H1 (cell line): ENCODE results near the gene ARG2. TPM values are rescaled to one million over a fixed set of nuclear protein-coding genes. Genes with fewer than 3 reads are reported as not detected.

ENCODE experiments used
- CHD7 ChIP-seq: fragments of 300-600 bp; sonication (generic); IDR thresholded peaks from 2 replicates; pipeline ENCODE4 v1.7.1; 2012; ENCODE audit warnings: low read length, moderate library complexity, mild to moderate bottlenecking, inconsistent platforms; ENCODE audit not compliant: insufficient replicate concordance
- JUN ChIP-seq: IDR thresholded peaks from 2 replicates; pipeline ENCODE4 v1.6.1; 2011; ENCODE audit warnings: low read depth, mild to moderate bottlenecking, improper control_type of control experiment, low read length
- MAFK ChIP-seq: IDR thresholded peaks from 2 replicates; pipeline ENCODE4 v1.6.1; 2012; ENCODE audit warnings: low read depth, mild to moderate bottlenecking, improper control_type of control experiment, low read length
- SIX5 ChIP-seq: IDR thresholded peaks from 2 replicates; pipeline ENCODE4 v1.6.1; 2011; ENCODE audit warnings: mild to moderate bottlenecking, low read depth, low read length
- SP1 ChIP-seq: IDR thresholded peaks from 2 replicates; pipeline ENCODE4 v1.6.1; 2011; ENCODE audit warnings: low read depth, low read length
- polyA plus RNA-seq, 7 experiments: library from polyadenylated mRNA; depleted of rRNA in 3 of 7; stranded (reverse) in 5 of 7; unstranded in 2 of 7; fragments of >200 nt in 5 of 7; fragments of 200-250 nt in 2 of 7; gene quantifications; 1 replicate in 5 of 7; 2 replicates in 1 of 7; 4 replicates in 1 of 7; pipeline versions ENCODE4 v1.2.1 to v1.2.3, GENCODE V29; 2011 to 2013; ENCODE audit warnings: missing spikeins in 2 of 7, mixed read lengths in 2 of 7
- total RNA-seq: library from RNA; stranded (reverse); fragmentation: NEBNext Ultra II Directional; extraction: Animal tissue kit (Norgen Biotek cat#: 25700); gene quantifications from 2 replicates; pipeline ENCODE4 v1.2.1, GENCODE V29; 2021

ARG2 gene
- total and polyA plus RNA-seq, 2 of the 8 experiments (the other 6 are each of a cell fraction or from before 2014, with no cell fraction given) = 49.9 to 59.1 TPM

GRCh38 chr14:67679006-67679405, 59.3 kb downstream of the ARG2 start (continued):
- TF ChIP-seq CHD7 (no peak), MAFK (no peak), JUN (no peak), SP1 (no peak), SIX5 (no peak)
